ENCODE results near the gene KCNJ18.
A peak's percentile ranks its signal among the peaks of the same experiment; 100 is the strongest.
"Not testable (repeated sequence)": the region's sequence is repeated elsewhere in the genome, so short reads cannot be mapped to it uniquely, and the experiment has no call there.

Gene KCNJ18

GRCh38 chr17:21671871-21672270, 20.5 kb upstream of the KCNJ18 start:
- DNase-seq: not testable (repeated sequence)

GRCh38 chr17:21673451-21674241, 18.7 kb upstream of the KCNJ18 start:
- DNase-seq: not testable (repeated sequence)

GRCh38 chr17:21674242-21674731, 18.0 kb upstream of the KCNJ18 start:
- DNase-seq: no peak

DNA sequence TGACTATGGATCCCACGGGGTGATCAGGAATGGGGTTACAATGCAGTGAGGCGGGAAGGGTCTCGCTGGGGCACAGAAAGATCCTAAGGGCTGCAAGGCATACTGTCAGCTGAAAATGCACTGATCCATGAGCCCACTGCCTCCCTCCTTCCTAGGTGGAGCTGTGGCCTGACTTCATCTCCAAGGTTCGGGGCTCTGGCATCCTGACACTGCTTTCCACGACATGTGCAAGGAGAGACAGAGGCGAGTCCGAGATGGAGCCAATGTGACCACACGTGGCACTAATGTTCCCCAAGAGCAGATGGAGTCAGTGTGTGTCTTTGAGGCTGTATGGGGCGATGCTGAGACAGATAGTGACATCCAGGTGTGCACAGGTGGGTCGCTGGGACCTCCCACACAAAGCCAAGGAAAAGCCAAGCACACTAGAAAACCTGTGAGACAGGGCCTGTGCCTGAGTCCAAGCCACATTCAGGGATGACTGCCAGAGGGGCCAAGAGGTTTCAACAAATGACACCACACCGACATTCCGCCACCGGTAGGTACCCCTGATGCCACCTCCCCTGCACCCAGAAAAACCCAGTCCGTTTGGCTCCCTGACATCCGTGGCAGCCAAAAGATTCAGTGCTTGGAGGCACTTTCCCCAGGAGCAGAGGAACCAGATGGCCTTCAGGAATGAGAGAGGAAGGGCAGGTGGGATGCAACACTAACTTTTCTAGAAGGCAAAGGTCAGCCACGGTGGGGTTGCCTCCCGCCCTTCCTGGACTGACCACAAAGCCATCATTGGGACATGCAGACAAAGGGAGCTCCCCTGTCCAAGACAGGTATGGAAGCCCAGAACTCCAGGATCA, 17.2 kb upstream of the KCNJ18 start:
- DNase-seq: not testable (repeated sequence)

- not testable (repeated sequence) for DNase-seq
Measured at GRCh38 chr17:21675739-21676130, 16.6 kb upstream of the KCNJ18 start.

DNA sequence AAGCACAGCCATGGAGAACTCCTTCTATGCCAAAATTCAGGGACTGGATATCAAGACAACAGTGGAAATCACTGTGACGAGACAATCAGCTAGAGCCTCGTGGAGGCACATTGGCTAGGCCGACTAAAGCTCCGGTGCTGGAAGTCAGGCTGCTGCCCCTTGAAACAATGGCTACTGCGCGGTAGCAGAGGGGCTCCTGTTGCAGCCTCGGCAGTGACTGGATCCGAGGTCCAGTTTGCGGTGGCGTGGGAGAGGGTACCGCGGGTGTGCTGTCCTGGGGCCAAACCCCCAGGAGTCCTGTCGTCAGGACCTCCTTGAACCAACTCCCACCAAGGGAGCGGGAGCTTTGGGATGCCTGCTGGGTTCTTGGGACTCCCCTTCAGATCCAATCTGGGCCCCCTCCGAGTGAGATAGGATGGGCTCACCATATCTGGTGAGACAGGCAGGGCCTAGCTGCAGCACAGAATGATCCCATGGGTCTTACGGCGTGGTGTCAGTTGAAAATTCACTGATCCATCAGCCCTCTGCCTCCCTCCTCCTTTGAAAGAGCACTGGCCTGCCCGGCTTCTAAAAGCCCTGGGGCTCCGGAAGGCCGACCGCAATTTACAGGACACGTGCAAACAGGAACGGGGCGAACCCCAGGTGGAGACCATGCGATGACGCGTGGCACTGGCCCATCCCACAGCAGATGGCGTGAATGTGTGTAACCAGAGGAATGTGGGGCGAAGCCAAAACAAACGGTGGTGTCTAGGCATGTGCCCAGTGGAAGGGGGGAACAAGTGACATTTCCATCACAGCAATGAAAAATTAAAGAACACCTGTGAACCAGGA, 15.8 kb upstream of the KCNJ18 start:
- no peak for DNase-seq

DNA sequence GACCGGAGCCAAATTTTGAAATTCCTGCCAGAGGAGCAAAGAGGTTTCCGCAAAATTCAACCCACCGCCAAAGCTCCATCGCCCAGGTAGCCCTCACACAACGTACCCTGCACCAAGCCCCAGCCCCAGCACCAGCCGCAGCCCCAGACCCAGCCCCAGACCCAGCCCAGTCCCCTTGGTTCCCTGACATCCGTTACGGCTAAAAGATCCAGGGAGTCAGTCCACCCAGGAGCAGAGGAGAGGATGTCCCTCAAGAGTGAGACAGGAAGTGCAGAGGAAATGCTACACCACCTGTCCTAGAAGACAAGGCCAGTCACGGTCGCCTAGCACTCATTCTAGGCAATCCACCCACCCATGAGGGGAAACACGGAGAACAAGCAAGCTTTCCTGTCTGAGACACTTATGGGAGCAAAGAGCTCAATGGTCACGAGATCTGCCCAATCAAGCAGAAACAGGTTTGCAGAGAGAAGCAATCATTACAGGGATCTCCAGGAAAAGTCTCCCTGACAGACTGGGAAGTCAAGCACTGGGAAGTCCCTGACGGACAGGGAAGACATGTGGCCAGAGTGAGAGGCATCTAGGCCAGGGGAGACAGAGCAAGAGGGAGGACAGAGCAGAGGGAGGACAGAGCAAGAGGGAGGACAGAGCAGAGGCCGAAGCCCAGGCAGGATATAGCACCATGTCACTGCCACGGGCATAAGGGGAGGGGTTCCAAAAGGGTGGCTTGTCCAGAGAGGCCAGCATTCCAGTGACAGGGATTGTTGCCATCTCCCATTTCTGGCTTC, 15.0 kb upstream of the KCNJ18 start:
- no peak for DNase-seq

GRCh38 chr17:21677911-21678310, 14.4 kb upstream of the KCNJ18 start:
- DNase-seq: peak in 1 of 2 experiments; percentile 28

DNA sequence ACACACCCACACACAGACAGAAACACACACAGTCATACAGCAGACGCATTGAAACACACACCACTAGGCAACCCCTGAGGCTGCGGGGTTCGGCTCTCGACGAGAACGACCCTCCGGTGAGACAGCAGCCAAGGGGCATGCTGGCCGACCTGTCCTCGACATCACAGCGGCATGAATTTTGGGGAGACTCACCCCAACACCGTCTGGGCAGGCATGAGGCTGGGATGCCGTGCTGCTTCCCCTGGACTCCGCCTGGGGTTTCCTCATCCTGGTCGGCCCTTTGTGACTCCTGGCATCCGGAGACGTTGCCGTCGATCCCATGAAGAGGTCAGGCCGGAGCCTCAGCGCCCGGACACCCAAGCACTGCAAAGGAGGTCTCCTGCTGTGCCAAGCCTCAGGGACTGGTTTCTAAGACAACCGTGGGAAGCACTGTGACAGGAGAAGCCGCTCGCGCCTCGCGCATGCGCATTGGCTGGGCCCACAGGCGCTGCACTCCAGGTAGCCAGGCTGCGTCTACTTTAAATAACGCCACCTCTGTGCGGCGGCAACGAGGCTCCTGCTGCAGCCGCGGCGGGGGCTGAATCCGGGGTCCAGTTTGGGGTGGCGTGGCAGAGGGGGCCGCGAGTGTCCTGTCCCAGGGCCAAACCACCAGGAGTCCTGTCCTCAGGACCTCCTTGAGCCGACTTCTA, 13.8 kb upstream of the KCNJ18 start:
- peak; percentile 24 to 69 for DNase-seq

GRCh38 chr17:21679256-21680146, 12.8 kb upstream of the KCNJ18 start:
- DNase-seq: no peak

- DNase-seq: no peak
Measured at GRCh38 chr17:21680366-21680765, 12.0 kb upstream of the KCNJ18 start.

GRCh38 chr17:21680850-21681351, 11.4 kb upstream of the KCNJ18 start:
- not testable (repeated sequence) for DNase-seq

DNA sequence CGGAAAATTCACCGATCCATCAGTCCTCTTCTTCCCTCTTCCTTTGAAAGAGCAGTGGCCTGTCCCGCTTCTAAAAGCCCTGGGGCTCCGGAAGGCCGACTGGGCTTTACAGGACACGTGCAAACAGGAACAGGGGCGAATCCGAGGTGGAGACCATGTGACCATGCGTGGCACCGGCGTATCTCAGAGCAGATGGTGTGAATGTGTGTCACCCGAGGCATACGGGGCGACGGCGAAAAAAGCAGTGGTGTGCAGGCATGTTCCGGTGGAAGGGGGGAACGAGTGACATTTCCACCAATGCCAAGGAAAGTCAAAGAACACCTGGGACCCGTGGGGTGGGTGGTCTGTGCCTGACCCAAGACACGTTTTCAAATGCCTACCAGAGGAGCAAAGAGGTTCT, 10.7 kb upstream of the KCNJ18 start:
- not testable (repeated sequence) for DNase-seq

DNA sequence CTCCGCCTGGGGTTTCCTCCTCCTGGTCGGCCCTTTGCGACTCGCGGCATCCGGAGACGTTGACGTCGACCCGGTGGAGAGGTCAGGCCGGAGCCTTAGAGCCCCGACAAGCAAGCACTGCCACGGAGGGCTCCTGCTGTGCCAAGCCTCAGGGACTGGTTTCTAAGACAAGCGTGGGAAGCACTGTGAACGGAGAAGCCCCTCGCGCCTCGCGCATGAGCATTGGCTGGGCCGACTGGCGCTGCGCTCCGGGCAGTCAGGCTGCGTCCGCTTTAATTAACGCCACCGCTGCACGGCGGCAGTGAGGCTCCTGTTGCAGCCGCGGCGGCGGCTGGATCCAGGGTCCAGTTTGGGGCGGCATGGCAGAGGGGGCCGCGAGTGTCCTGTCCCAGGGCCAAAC, 10.2 kb upstream of the KCNJ18 start:
- DNase-seq: not testable (repeated sequence)

- not testable (repeated sequence) for DNase-seq
Measured at GRCh38 chr17:21683142-21683712, 9.1 kb upstream of the KCNJ18 start.

DNA sequence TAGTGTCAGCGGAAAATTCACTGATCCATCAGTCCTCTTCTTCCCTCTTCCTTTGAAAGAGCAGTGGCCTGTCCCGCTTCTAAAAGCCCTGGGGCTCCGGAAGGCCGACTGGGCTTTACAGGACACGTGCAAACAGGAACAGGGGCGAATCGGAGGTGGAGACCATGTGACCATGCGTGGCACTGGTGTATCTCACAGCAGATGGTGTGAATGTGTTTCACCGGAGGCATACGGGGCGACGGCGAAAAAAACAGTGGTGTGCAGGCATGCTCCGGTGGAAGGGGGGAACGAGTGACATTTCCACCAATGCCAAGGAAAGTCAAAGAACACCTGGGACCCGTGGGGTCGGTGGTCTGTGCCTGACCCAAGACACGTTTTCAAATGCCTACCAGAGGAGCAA, 8.4 kb upstream of the KCNJ18 start:
- DNase-seq: not testable (repeated sequence)

DNA sequence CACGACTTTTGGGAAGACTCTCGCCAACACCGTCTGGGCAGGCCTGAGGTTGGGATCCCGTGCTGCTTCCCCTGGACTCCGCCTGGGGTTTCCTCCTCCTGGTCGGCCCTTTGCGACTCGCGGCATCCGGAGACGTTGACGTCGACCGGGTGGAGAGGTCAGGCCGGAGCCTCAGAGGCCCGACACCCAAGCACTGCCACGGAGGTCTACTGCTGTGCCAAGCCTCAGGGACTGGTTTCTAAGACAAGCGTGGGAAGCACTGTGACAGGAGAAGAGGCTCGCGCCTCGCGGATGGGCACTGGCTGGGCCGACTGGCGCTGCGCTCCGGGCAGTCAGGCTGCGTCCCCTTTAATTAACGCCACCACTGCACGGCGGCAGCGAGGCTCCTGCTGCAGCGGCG, 7.9 kb upstream of the KCNJ18 start:
- DNase-seq: not testable (repeated sequence)

DNA sequence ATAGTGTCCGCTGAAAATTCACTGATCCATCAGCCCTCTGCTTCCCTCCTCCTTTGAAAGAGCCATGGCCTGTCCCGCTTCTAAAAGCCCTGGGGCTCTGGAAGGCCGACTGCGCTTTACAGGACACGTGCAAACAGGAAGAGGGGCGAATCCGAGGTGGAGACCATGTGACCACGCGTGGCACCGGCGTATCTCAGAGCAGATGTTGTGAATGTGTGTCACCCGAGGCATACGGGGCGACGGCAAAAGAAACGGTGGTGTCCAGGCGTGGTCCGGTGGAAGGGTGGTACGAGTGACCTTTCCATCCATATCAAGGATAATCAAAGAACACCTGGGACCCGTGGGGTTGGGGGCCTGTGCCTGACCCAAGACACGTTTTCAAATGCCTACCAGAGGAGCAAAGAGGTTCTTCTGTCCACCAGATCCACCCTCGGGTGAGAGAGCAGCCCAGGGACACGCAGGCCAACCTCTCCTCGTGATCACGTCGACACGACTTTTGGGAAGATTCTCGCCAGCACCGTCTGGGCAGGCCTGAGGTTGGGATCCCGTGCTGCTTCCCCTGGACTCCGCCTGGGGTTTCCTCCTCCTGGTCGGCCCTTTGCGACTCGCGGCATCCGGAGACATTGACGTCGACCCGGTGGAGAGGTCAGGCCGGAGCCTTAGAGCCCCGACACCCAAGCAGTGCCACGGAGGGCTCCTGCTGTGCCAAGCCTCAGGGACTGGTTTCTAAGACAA, 7.1 kb upstream of the KCNJ18 start:
- not testable (repeated sequence) for DNase-seq

All from NCI-H526 (cell line).